GM21786 (cell line): ENCODE measurements around the gene GTF2H1.
A peak's percentile ranks its signal among the peaks of the same experiment; 100 is the strongest.
"Not testable (repeated sequence)": the region's sequence is repeated elsewhere in the genome, so short reads cannot be mapped to it uniquely, and the experiment has no call there.

Experiments
- ATAC-seq: cut with Tn5 transposase; IDR thresholded peaks from one replicate; pipeline ENCODE4 v1.9.1; 2021; ENCODE audit not compliant: unreplicated experiment

GTF2H1 gene

DNA sequence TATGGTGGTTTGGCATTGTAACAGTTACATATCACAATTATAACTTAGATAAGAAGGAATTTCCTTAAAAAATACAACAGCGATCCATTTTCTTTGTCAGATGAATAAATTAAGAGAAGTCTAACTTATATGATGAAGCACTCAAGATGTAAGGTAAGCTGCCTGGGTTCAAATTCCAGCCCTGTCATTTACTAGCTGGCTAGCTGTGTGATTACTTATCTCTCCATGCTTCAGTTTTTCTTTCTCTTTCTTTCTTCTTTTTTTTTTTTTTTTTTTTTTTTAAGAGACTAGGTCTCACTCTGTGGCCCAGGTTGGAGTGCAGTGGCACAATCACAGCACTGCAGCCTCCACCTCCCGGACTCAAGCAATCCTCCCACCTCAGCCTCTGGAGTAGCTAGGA is 49.8 kb downstream of the GTF2H1 start:
- no peak for ATAC-seq

DNA sequence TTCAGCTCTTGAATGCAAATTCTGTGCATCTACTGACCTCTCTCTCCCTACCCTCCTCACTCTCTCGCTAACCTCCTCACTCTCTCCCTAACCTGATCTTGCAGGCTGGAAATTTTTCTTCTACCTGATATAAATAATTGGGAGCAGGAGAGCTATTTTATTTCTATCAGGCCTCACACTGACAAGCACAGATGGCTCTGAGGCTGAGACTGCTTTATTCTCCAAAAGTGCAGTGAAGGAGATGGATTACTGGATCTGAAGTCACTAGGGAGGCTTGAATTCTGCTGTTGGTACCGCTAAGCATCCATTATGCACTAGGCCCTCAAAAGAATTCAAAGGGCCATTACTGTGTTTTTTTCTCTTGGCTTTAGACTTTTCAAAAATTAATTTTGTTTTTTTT is 52.6 kb downstream of the GTF2H1 start:
- ATAC-seq = no peak

DNA sequence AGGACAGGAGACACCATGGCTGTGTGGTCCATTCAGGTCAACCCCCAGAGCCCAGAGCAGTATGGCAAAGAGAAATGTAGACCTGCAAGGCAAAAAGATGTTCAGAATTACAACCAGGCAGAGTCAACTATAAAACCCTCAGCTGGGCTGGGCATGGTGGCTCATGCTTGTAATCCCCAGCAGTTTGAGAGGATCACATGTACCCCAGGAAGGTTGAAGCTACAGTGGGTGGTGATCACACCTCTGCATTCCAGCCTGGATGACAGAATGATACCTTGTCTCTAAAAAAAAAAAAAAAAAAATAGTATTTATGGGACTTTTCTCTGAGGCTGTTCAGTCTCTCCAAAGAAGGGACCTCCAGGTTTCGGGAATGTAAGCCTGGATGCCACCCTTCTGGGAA is 53.6 kb downstream of the GTF2H1 start:
- no peak for ATAC-seq

DNA sequence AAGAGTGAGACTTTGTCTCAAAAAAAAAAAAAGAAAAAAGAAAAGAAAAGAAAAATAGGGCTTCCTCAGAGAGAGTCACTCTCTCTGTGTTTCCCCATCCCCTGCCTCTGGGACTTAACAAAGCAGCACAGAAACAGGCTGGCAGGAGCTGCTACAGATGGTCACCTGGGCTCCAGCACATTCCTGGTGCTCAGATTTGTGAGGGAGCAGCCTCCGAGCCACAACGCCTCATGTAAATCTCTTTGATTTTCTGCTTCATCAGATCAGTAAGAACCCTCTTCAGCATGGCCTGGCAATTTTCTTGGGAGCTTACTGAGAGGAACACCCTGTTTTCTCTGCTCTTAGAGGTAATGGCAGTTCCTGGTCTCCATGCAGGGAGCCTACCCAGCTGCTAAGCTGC is 56.8 kb downstream of the GTF2H1 start:
- ATAC-seq = no peak

DNA sequence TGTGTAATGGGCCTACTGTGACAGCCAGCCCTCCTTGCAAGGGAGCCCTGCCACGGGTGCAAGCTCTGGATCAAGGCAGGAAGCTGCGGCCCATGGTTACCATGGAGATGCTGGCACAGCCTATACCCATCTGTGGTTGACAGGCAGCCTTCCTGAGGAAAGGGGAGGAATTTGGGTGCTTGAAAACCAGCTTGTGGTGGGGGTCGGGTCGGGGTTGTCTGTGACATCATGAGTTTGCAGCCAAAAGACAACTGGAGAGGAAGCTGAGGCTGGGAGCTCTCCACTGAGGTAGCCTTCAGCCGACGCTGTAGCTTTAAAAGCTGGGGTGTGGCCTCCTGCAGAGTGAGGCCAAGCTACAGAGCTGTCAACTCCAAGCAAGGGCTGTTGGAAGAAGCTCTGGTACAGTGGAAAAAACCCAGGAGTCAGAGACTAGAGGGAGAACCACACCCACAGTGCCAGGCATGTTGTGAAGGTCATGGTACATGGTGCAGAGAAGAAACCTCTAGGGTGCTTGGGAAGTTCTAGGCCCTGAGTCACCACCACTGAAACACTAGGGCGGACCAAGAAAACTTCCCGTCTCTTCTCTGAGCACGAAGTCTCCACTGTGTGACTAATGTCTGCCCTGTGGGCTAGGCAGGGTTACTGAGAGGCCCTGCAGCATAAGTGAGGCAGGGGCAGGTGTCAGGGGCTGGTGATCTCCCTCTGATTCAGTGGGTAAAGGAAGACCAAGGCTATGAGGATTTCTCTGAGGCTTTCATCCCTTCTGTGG is 61.2 kb downstream of the GTF2H1 start:
- ATAC-seq = peak; percentile 79

DNA sequence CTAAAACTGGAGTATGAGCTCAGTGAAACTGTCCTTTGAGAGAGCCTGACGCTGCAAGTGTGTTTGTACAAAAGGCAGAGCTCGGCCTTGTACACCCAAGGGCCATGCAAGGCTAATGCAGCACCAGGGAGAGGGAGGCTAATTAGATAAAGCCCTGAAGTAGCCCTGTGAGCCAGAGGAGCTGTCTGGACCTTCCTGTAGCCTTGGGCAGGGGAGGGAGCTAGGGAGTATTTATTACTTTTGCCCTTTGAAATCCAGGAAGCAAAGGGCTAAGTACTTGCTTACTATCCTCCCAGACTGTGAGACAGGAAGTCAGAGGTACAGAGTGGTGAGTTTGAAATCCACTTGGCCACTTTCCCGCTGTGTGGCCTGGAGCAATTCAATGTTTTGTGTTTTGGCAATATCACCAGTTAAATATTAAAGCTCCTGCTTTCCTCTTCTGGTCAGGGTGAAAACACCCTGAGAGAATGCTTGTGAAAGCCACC is 61.8 kb downstream of the GTF2H1 start:
- peak; percentile 30 for ATAC-seq

DNA sequence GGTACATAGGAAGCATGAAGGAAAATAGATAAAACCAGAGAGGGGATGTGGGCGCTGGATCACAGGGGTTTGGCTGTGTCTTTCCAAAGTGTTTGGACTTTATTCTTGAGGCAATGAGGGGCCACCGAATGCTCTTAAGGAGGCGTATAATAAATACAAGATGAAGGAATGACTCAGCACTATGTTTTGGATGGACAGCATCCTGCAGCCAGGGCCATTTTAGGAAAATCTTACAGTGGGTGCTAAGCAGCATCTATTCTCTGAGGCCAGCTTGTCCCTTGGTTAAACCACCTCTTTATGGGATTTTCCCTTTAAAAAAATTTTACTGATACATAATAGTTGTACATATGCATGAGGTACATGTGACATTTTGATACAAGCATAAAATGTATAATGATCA is 67.7 kb downstream of the GTF2H1 start:
- ATAC-seq = no peak

DNA sequence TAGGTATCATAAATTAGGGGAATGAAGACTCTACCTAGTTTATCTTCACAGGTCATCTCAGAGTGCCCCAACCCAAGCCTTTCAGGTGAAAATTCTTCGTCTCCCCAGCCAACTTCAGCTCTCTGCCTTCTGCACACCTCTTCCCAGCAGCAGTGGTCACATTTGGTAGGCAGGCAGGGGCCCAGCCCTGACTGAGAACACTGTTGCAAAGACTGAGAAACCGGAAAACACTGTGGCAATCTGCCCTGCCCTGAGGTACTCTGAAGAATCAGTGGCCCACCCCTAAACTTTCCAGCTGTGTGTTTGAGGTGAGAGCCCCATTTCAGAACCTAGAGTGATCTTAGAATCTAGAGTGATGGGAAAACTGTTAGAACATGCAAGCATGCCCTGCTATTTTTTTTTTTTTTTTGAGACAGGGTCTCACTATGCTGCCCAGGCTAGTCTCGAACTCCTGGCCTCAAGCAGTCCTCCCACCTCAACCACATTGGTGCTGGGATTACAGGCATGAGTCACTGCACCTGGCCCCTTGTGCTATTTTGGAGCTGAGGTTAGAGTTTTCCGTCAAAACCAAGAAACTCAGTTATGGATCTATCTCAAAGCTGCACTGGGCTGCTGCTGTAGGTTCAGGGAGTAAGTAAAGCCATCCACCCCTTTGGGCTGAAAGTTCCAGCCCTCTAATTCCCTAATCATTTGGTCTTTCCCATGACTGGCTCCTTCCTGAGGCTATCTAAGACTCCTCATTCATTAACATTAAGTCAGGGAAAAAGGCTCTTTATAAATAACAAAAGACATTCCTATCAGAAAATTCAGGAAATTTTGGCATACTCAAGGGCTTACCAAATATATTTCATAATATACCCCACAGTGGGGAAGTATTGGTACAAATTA is 70.3 kb downstream of the GTF2H1 start:
- no peak for ATAC-seq

DNA sequence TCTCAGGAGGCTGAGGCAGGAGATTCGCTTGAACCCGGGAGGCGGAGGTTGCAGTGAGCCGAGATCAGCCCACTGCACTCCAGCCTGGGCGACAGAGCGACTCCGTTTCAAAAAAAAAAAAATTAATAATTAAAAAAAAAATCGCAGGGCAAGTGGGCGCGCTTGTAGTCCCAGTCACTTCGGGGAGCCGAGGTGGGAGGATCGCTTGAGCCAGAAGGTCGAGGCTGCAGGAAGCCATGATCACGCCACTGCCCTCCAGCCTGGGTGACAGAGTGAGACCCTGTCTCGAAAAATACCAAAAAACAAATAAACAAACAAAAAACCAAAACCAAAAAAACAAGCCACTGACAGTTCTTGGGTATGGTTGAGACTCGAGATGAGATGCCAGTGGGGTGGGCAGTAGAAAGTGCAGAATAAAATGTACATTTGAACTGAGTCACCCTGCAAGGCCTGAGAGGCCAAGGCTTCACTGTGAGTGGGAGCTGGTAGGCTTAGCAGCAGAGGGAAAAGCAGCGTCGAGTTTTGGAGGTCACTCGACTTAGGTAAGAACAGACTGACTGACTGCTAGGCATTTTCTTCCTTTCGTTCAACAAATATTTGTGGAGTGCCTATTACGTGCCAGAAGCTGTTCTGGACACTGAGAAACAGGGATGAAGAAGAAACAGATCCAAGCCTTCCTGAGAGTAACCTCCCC is 71.4 kb downstream of the GTF2H1 start:
- ATAC-seq = no peak

DNA sequence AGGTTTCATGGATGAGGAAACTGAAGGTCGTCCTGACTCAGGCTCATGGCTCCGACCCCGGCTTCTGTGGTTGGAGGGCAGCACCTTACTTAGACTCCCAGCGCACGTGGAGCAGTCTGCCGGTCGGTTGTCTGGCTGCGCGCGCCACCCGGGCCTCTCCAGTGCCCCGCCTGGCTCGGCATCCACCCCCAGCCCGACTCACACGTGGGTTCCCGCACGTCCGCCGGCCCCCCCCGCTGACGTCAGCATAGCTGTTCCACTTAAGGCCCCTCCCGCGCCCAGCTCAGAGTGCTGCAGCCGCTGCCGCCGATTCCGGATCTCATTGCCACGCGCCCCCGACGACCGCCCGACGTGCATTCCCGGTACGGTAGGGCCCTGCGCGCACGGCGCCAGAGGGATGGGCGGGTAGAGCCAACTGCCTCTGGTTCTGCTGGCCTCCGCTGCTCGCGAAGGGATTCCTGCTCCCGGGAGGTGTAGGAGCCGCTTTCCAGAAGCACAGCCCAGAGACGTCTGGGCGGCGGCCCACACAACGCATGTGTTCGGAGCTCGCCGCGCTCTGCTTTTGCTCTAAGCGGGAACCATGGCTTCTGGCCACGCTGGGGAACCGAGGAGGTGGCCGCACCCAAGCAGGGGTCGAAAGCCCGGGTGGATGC is 72.0 kb downstream of the GTF2H1 start, which contains the start of gene LDHA:
Gene LDHA (plus strand): TSS at position 289 of the 653 bp plus-strand sequence. CDS start 2,280 bp downstream, outside the sequence.
- peak; percentile 75 for ATAC-seq

DNA sequence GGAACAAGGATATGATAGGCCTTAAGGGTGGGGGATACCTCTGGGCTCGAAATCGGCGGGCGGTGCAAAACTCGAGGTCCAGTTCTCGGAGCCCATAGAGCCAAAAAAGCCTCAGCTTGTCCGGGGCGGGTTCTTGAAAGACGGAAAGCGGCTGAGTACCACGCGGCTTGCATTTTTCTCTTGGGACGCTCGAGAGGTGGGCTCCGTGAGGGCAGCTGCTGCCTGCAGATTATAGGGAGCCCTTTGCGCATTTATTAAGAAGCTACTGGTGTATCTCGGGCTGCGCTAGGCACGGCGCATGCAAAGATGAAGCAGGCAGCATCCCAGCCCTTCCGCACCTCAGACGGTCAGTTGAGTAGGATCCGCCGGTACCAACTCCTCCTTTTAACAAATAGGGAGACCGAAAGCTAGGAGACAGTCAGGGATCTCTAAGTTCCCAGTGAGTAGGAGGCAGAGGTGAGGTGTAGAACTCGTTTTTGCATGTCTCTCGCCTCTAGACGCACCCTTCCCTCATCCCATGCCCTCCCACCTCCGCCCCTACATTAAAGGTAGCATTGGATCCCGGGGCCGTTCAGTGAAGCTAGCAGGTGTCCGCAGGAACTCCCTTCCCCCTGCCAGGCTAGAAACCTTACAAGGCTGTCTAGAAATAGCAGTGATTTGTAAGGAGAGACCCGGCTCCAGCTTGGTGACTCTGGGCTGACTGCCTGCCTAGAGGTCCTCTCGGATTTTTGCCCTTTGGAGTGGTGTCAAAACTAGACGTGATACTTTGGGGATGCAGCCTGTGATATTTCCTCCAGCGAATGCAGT is 72.8 kb downstream of the GTF2H1 start:
- ATAC-seq = no peak

DNA sequence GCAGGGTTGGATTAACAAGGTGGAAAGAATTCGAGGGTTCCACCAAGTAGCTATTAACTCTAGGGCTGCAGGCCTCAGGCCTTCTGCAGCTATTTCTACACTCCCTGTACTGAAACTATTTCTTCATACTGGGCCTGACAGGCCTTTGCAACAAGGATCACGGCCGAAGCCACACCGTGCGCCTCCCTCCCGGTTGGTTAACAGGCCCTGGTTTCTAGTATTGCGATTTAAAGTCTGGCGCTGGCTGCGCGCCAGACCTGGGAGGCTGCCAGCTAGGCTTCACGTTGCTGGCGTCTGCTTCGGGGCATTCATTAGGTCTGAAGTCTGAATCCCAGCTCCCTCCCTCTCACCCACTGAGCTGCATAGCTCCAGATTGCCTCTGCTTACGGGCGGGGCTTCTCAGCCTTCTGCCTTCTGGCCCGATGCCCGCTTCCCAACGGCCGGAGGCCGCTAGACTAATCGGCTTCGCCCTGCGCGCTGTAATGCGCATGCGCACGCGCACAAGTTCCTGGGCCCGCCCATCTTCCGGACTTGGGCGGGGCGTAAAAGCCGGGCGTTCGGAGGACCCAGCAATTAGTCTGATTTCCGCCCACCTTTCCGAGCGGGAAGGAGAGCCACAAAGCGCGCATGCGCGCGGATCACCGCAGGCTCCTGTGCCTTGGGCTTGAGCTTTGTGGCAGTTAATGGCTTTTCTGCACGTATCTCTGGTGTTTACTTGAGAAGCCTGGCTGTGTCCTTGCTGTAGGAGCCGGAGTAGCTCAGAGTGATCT is 73.6 kb downstream of the GTF2H1 start:
- ATAC-seq = peak; percentile 69

DNA sequence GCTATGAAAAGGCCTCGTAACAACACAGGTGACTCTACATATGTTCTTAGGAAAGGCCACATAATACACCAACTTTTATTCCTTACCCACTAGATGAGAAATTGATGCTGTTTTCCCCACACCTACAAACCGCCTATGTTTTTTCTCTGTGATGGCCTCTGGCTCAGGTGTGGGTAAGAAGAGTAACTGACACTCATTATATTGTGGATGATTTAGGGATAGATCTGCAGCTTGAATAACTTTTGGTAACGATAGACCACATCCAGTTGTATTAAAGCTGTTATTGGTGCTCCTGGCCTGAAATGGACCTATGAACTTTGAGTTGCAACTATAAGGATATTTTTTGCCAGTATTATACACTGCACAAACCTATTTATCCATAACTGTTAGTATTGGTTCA is 75.6 kb downstream of the GTF2H1 start:
- no peak for ATAC-seq

DNA sequence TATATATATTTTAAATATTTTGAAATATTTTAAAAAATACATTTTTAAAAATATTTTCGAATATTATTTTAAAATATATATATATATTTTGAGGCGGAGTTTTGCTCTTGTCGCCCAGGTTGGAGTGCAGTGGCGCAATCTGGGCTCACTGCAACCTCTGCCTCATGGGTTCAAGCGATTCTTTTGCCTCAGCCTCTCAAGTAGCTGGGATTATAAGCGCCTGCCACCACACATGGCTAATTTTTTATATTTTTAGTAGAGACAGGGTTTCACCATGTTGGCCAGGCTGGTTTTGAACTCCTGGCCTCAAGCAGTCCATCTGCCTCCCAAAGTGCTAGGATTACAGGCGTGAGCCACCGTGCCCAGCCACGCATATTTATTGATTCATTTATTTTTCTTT is 78.7 kb downstream of the GTF2H1 start:
- not testable (repeated sequence) for ATAC-seq

DNA sequence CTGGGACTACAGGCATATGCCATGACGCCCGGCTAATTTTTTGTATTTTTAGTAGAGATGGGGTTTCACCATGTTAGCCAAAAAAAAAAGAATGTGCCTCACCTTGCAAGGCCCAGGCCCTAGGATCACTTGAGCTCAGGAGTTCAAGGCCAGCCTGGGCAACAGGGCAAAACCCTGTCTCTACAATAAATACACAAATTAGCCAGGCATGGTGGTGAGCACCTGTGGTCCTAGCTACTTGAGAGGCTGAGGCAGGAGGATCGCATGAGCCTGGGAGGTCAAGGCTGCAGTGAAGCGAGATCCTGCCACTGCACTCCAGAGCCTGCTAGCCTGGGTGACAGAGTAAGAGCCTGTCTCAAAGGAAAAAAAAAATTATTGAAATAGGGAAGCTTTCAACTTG is 81.7 kb downstream of the GTF2H1 start:
- no peak for ATAC-seq

DNA sequence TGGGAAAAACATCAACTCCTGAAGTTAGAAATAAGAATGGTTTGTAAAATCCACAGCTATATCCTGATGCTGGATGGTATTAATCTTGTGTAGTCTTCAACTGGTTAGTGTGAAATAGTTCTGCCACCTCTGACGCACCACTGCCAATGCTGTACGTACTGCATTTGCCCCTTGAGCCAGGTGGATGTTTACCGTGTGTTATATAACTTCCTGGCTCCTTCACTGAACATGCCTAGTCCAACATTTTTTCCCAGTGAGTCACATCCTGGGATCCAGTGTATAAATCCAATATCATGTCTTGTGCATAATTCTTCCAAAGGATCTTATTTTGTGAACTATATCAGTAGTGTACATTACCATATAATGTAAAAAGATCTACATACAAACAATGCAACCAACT is 85.0 kb downstream of the GTF2H1 start:
- ATAC-seq = not testable (repeated sequence)

DNA sequence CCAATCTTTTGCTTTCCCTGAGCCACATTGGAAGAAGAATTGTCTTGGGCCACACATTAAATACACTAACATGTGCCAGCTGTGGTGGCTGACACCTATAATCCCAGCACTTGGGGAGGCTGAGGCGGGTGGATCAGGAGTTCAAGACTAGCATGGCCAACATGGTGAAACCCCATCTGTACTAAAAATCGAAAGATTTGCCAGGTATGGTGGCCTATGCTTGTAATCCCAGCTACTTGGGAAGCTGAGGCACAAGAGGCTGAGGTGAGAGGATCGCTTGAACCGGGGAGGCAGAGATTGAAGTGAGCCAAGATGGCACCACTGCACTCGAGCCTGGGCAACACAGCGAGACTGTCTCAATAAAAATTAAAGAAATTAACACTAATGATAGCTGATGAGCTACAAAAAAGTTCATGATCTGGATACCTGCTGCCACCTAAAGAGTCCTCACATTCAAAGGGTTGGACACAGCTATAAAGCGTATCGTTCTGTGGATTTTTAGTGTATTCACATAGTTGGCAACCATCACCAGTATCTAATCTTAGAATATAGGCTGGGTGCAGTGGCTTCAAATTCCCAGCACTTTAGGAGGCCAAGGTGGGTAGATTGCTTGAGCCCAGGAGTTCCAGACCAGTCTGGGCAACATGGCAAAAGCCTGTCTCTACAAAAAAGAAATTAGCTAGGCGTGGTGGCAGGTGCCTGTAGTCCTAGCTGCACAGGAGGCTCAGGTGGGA is 86.4 kb downstream of the GTF2H1 start:
- no peak for ATAC-seq

DNA sequence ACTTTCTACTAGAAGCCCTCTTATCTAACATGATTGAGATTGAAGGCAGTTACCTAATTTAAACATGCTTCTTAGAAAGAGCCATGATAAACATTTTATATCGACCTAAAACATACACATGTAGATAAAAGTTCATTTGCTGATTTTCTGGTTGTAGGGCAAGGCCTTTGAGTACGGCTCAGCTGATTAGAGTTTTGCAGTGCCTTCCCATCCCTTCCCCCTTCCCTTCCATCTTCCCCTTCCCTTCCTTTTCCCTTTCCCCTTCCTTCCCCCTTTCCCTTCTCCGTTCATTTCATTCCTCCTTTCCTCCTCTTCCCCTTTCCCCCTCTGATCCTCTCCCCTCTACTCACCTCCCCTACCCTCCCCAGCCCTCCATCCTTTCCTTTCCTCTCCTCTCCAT is 94.1 kb downstream of the GTF2H1 start:
- no peak for ATAC-seq
